ENCODE data around the gene MMS22L. TPM values are rescaled to one million over a fixed set of nuclear protein-coding genes. Genes with fewer than 3 reads are reported as not detected.

The MMS22L gene
- total RNA-seq, 1 donor from 2014 or later = 7.2 TPM

DNA sequence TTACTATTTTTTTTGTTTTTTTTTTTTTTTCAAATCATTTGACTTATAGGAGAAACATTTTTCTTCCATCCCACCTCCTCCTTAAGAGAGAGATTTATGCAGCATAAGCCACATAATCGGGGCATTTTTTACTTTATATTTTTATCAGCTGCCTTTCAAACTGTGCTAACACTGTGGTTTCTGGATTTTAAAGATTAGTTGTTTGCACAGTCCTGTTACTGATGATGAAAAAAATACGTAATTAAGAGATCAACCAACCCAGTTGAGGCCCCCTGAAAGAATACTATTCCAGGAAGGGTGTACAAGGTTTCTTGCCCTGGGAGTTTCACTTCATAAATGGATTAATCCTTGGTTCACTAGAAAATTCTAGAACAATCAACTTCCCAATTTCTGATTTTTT is 68.3 kb downstream of the MMS22L start:
- no peaks in the 10 kb centered on the region for H3K9me3 Mint-ChIP-seq (ENCODE audit: unreplicated experiment)
- Histone ChIP-seq H3K36me3 (ENCODE audit: insufficient read depth, low read length) (no peaks in the 10 kb centered on the region), H3K9ac (ENCODE audit: low read length) (no peak overlapping the region), H3K4me3 (ENCODE audit: insufficient read depth, low read depth, low read length) (no peak overlapping the region), H3K4me2 (ENCODE audit: low read length) (no peak overlapping the region), H3K27me3 (ENCODE audit: insufficient read depth, low read length) (no peaks in the 10 kb centered on the region), H3K9me3 (ENCODE audit: insufficient read depth, low read depth, low read length) (no peaks in the 10 kb centered on the region), H4K20me1 (ENCODE audit: insufficient read depth, low read length) (no peaks in the 10 kb centered on the region), H3K79me2 (ENCODE audit: insufficient read depth, low read length) (no peaks in the 10 kb centered on the region), H3K27ac (ENCODE audit: low read depth, low read length) (no peak overlapping the region), H3K4me1 (ENCODE audit: insufficient read depth, low read length) (no peaks in the 10 kb centered on the region), H2AFZ (ENCODE audit: low read depth, low read length) (no peak overlapping the region)
- no peak for TF ChIP-seq EZH2 (IDR thresholded peaks at IDR 0.05; ENCODE audit: insufficient read depth, low read length)
- no peak for TF ChIP-seq CTCF (IDR thresholded peaks at IDR 0.05; ENCODE audit: insufficient read depth, low read depth, low read length)
- no peak overlapping the region for H3K27ac Mint-ChIP-seq (ENCODE audit: unreplicated experiment)
- H3K36me3 Mint-ChIP-seq (ENCODE audit: low read depth, unreplicated experiment) = no peaks in the 10 kb centered on the region
- H3K4me1 Mint-ChIP-seq (ENCODE audit: low read depth, unreplicated experiment) = peaks cover 3% of the 10 kb centered on the region
- H3K27me3 Mint-ChIP-seq (ENCODE audit: low read depth, unreplicated experiment) = no peaks in the 10 kb centered on the region
- DNase-seq (ENCODE audit: low read depth) = no peak
- FAIRE-seq = no peak
- H3K4me3 Mint-ChIP-seq (ENCODE audit: unreplicated experiment) = no peak overlapping the region

DNA sequence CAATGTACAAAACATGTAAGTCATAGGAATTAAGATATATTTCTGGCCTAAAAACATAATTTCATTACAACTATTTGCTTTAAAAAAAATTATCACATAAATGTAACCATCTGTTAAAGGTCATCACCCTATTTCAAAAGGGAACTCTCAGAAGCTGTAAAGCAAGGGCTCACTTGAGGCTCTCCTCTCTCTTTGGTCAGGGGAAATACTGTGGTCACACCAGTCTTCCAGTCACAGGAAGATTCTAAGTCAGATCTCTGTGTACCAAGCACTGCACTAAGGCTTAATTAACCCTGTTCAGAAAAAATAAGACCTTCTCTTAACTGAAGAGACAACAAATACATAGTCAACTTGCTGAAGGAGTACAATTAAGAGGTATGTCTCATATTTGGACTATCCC is 75.6 kb downstream of the MMS22L start:
- TF ChIP-seq EZH2 (IDR thresholded peaks at IDR 0.05; ENCODE audit: insufficient read depth, low read length) = no peak
- no peak for TF ChIP-seq CTCF (IDR thresholded peaks at IDR 0.05; ENCODE audit: insufficient read depth, low read depth, low read length)
- H3K79me2 ChIP-seq (ENCODE audit: insufficient read depth, low read length) = no peaks in the 10 kb centered on the region
- Mint-ChIP-seq H3K27ac (ENCODE audit: unreplicated experiment) (no peak overlapping the region), H3K9me3 (ENCODE audit: unreplicated experiment) (peaks cover 3% of the 10 kb centered on the region), H3K36me3 (ENCODE audit: low read depth, unreplicated experiment) (no peaks in the 10 kb centered on the region), H3K4me1 (ENCODE audit: low read depth, unreplicated experiment) (peaks cover 2% of the 10 kb centered on the region), H3K27me3 (ENCODE audit: low read depth, unreplicated experiment) (no peaks in the 10 kb centered on the region), H3K4me3 (ENCODE audit: unreplicated experiment) (no peak overlapping the region)
- H3K27ac ChIP-seq (ENCODE audit: low read depth, low read length) = no peak overlapping the region
- H3K9me3 ChIP-seq (ENCODE audit: insufficient read depth, low read depth, low read length) = no peaks in the 10 kb centered on the region
- FAIRE-seq = no peak
- H3K4me1 ChIP-seq (ENCODE audit: insufficient read depth, low read length) = no peaks in the 10 kb centered on the region
- H3K4me2 ChIP-seq (ENCODE audit: low read length) = no peak overlapping the region
- H2AFZ ChIP-seq (ENCODE audit: low read depth, low read length) = no peak overlapping the region
- no peaks in the 10 kb centered on the region for H4K20me1 ChIP-seq (ENCODE audit: insufficient read depth, low read length)
- H3K36me3 ChIP-seq (ENCODE audit: insufficient read depth, low read length) = no peaks in the 10 kb centered on the region
- no peak overlapping the region for H3K4me3 ChIP-seq (ENCODE audit: insufficient read depth, low read depth, low read length)
- no peak for DNase-seq (ENCODE audit: low read depth)
- no peaks in the 10 kb centered on the region for H3K27me3 ChIP-seq (ENCODE audit: insufficient read depth, low read length)
- H3K9ac ChIP-seq (ENCODE audit: low read length) = no peak overlapping the region

- Histone ChIP-seq H2AFZ (ENCODE audit: low read depth, low read length) (no peak overlapping the region), H3K9me3 (ENCODE audit: insufficient read depth, low read depth, low read length) (no peaks in the 10 kb centered on the region), H3K4me1 (ENCODE audit: insufficient read depth, low read length) (no peaks in the 10 kb centered on the region), H3K9ac (ENCODE audit: low read length) (no peak overlapping the region), H3K4me2 (ENCODE audit: low read length) (no peak overlapping the region), H3K27me3 (ENCODE audit: insufficient read depth, low read length) (no peaks in the 10 kb centered on the region), H3K79me2 (ENCODE audit: insufficient read depth, low read length) (no peaks in the 10 kb centered on the region), H3K4me3 (ENCODE audit: insufficient read depth, low read depth, low read length) (no peak overlapping the region), H3K27ac (ENCODE audit: low read depth, low read length) (no peak overlapping the region), H3K36me3 (ENCODE audit: insufficient read depth, low read length) (no peaks in the 10 kb centered on the region), H4K20me1 (ENCODE audit: insufficient read depth, low read length) (no peaks in the 10 kb centered on the region)
- FAIRE-seq (no peak), DNase-seq (ENCODE audit: low read depth) (no peak)
- no peaks in the 10 kb centered on the region for H3K36me3 Mint-ChIP-seq (ENCODE audit: low read depth, unreplicated experiment)
- TF ChIP-seq EZH2 (IDR thresholded peaks at IDR 0.05; ENCODE audit: insufficient read depth, low read length) = no peak
- no peak for TF ChIP-seq CTCF (IDR thresholded peaks at IDR 0.05; ENCODE audit: insufficient read depth, low read depth, low read length)
- H3K27ac Mint-ChIP-seq (ENCODE audit: unreplicated experiment) = no peak overlapping the region
- H3K4me1 Mint-ChIP-seq (ENCODE audit: low read depth, unreplicated experiment) = peaks cover 2% of the 10 kb centered on the region
- H3K27me3 Mint-ChIP-seq (ENCODE audit: low read depth, unreplicated experiment) = no peaks in the 10 kb centered on the region
- H3K9me3 Mint-ChIP-seq (ENCODE audit: unreplicated experiment) = peaks cover 3% of the 10 kb centered on the region
- no peak overlapping the region for H3K4me3 Mint-ChIP-seq (ENCODE audit: unreplicated experiment)
Measured at GRCh38 chr6:97205966-97206365, 77.0 kb downstream of the MMS22L start.
